K562 (cell line): ENCODE results near the gene TTLL11. TPM values are rescaled to one million over a fixed set of nuclear protein-coding genes. Genes with fewer than 3 reads are reported as not detected.

Experiments used
- ATAC-seq: fragments of 200-7000 bp; cut with Tn5 transposase; 3 replicates; pipeline ENCODE4 v1.9.1; 2020; ENCODE audit warnings: moderate library complexity
- BruUV-seq: library from RNA; stranded (reverse); fragments of 400-500 nt; replicated peaks from 2 replicates; lab custom pipeline; 2021; lab: Mats Ljungman, UMichigan
- CTCF ChIA-PET: fragments of 300-600 bp; formaldehyde crosslinking; extraction: SDS; loops from one replicate; lab custom pipeline; 2021; ENCODE audit warnings: low intra/inter-chr PET ratio; lab: Yijun Ruan, JAX
- POLR2A ChIA-PET: fragments of 300-600, 350-650 bp; sonication (Branson Sonifier 250); formaldehyde crosslinking; extraction: SDS; loops from one replicate; lab custom pipeline; 2021; ENCODE audit warnings: antibody characterized with exemption, inconsistent platforms; lab: Yijun Ruan, JAX
- DNase-seq, 4 experiments: peaks; one replicate each; pipeline versions ENCODE4 v3.0.0 to v3.0.0-alpha.2; 2011 to 2018; ENCODE audit warnings: low spot score in 3 of 4, mixed read lengths in 3 of 4; ENCODE audit errors: extremely low read depth in 1 of 4
- FAIRE-seq: peaks from 2 replicates; lab custom pipeline; 2011; peaks lifted over from hg19 to GRCh38; lab: Jason Lieb, UNC
- H2AFZ ChIP-seq: 2 replicates; pipeline ENCODE4 v1.6.0; 2011; ENCODE audit warnings: low read depth, low read length, control low read depth, inconsistent platforms
- H3K27ac ChIP-seq: fragments of 200-600 bp; 3 replicates; pipeline ENCODE4 v1.8.0; 2011; ENCODE audit warnings: low read depth, mild to moderate bottlenecking, control low read depth, inconsistent platforms, low read length, moderate library complexity, mixed read lengths; ENCODE audit errors: extremely low read depth
- H3K27me3 ChIP-seq, 2 experiments: fragments of 300-600 bp in 1 of 2; 2 replicates in 1 of 2; 3 replicates in 1 of 2; pipeline versions ENCODE4 v1.6.0 to v1.8.0; 2011; ENCODE audit warnings: inconsistent platforms in 2 of 2, low read length in 2 of 2, mild to moderate bottlenecking in 1 of 2, mixed read lengths in 1 of 2, moderate library complexity in 1 of 2; ENCODE audit not compliant: control insufficient read depth in 2 of 2, insufficient read depth in 2 of 2
- H3K36me3 ChIP-seq: fragments of 300-600 bp; 3 replicates; pipeline ENCODE4 v1.8.0; 2011; ENCODE audit warnings: mild to moderate bottlenecking, low read length, inconsistent platforms; ENCODE audit not compliant: control insufficient read depth, insufficient read depth
- H3K4me1 ChIP-seq, 2 experiments: fragments of 200-600 bp in 1 of 2; replicated peaks in 1 of 2; 2 replicates in 1 of 2; 3 replicates in 1 of 2; pipeline versions ENCODE4 v1.5.1 to v1.8.0; 2011; ENCODE audit warnings: inconsistent platforms in 2 of 2, low read length in 2 of 2, mild to moderate bottlenecking in 1 of 2, mixed read lengths in 1 of 2, moderate library complexity in 1 of 2; ENCODE audit not compliant: control insufficient read depth in 2 of 2, insufficient read depth in 2 of 2
- H3K4me2 ChIP-seq: 2 replicates; pipeline ENCODE4 v1.6.1; 2011; ENCODE audit warnings: low read length, control low read depth, inconsistent platforms, mixed read lengths; ENCODE audit not compliant: insufficient read depth
- H3K4me3 ChIP-seq: fragments of 200-600 bp; sonication (generic), shearing (Covaris generic); 2 replicates; pipeline ENCODE4 v1.5.1; 2016; ENCODE audit warnings: control low read depth, inconsistent platforms
- H3K79me2 ChIP-seq: fragments of 200-600 bp; 3 replicates; pipeline ENCODE4 v1.8.0; 2011; ENCODE audit warnings: low read length, inconsistent platforms; ENCODE audit not compliant: control insufficient read depth, insufficient read depth
- H3K9ac ChIP-seq, 2 experiments: 2 replicates each; pipeline versions ENCODE4 v1.6.0 to v1.6.1; 2011; ENCODE audit warnings: low read depth in 2 of 2, low read length in 2 of 2, control low read depth in 1 of 2, inconsistent platforms in 1 of 2, mild to moderate bottlenecking in 1 of 2, mixed read lengths in 1 of 2; ENCODE audit not compliant: insufficient read depth in 1 of 2
- H3K9me1 ChIP-seq: one replicate; pipeline ENCODE4 v1.6.0; 2011; ENCODE audit warnings: inconsistent platforms, mild to moderate bottlenecking, low read length, moderate library complexity; ENCODE audit not compliant: control insufficient read depth, insufficient read depth
- H3K9me3 ChIP-seq: replicated peaks from 2 replicates; pipeline ENCODE4 v1.5.1; 2011; ENCODE audit warnings: low read depth, low read length, inconsistent platforms; ENCODE audit not compliant: control insufficient read depth, insufficient read depth
- H4K20me1 ChIP-seq: replicated peaks from 2 replicates; pipeline ENCODE4 v1.6.1; 2011; ENCODE audit warnings: low read length, inconsistent platforms, mixed read lengths; ENCODE audit not compliant: control insufficient read depth, insufficient read depth
- BHLHE40 ChIP-seq: IDR thresholded peaks from 2 replicates; pipeline ENCODE4 v1.6.1; 2011; ENCODE audit warnings: low read length, improper control_type of control experiment
- CAMTA2 ChIP-seq: fragments of 250-450 bp; sonication (Bioruptor Pico); conservative IDR thresholded peaks from 2 replicates; pipeline ENCODE4 v1.5.1; 2022
- EWSR1 ChIP-seq: fragments of 450-650 bp; IDR thresholded peaks from 2 replicates; pipeline ENCODE4 v1.6.1; 2018; ENCODE audit warnings: borderline replicate concordance, mild to moderate bottlenecking, low read depth, moderate library complexity; ENCODE audit not compliant: partially characterized antibody
- GABPB2 ChIP-seq: fragments of 250-450 bp; sonication (Bioruptor Pico); conservative IDR thresholded peaks from 2 replicates; pipeline ENCODE4 v1.5.1; 2021; ENCODE audit warnings: mild to moderate bottlenecking
- ILK ChIP-seq: fragments of 450-650 bp; IDR thresholded peaks from 2 replicates; pipeline ENCODE4 v1.6.1; 2016; ENCODE audit warnings: missing genetic modification characterization, low read depth, mild to moderate bottlenecking, missing compliant biosample characterization, moderate library complexity, borderline replicate concordance
- MEF2A ChIP-seq: IDR thresholded peaks from 2 replicates; pipeline ENCODE4 v1.6.1; 2011; ENCODE audit warnings: low read depth, mild to moderate bottlenecking, low read length, moderate library complexity; ENCODE audit not compliant: control insufficient read depth
- NEUROD1 ChIP-seq: fragments of 150-350 bp; IDR thresholded peaks from 2 replicates; pipeline ENCODE4 v1.6.1; 2014; ENCODE audit warnings: borderline replicate concordance, low read length, low read depth; ENCODE audit not compliant: partially characterized antibody
- NFIX ChIP-seq: fragments of 250-450 bp; sonication (Bioruptor Pico); IDR thresholded peaks from 2 replicates; pipeline ENCODE4 v1.4.0; 2020; ENCODE audit warnings: low read depth, mild to moderate bottlenecking, moderate library complexity
- NFRKB ChIP-seq: fragments of 450-650 bp; IDR thresholded peaks from 2 replicates; pipeline ENCODE4 v1.6.1; 2016; ENCODE audit warnings: low read depth
- XRCC5 ChIP-seq: fragments of 200-400 bp; formaldehyde crosslinking; IDR thresholded peaks from 2 replicates; pipeline ENCODE4 v1.6.1; 2017; ENCODE audit warnings: low read depth, mild to moderate bottlenecking, low read length
- ZNF133 ChIP-seq: fragments of 250-450 bp; sonication (Bioruptor Pico); IDR thresholded peaks from 2 replicates; pipeline ENCODE4 v1.4.0; 2020; ENCODE audit warnings: mild to moderate bottlenecking
- ZNF134 ChIP-seq: fragments of 250-450 bp; sonication (Bioruptor Pico); conservative IDR thresholded peaks from 2 replicates; pipeline ENCODE4 v1.4.0; 2020
- ZNF212 ChIP-seq: fragments of 450-650 bp; formaldehyde crosslinking; IDR thresholded peaks from 2 replicates; pipeline ENCODE4 v1.4.0; 2020; ENCODE audit warnings: mild to moderate bottlenecking
- ZNF232 ChIP-seq: sonication (generic); formaldehyde crosslinking; IDR thresholded peaks from 2 replicates; pipeline ENCODE4 v1.8.0; 2022; ENCODE audit warnings: mild to moderate bottlenecking, missing genetic modification reagents
- ZNF444 ChIP-seq: fragments of 250-450 bp; sonication (Bioruptor Pico); IDR thresholded peaks from 2 replicates; pipeline ENCODE4 v1.4.0; 2020; ENCODE audit warnings: mild to moderate bottlenecking, moderate library complexity
- WGBS: fragments of 100-300 bp; shearing (Covaris generic); methylation state at CpG from one replicate; pipeline ENCODE4 v1.1.6; 2016; ENCODE audit warnings: low coverage, mixed read lengths; ENCODE audit not compliant: insufficient coverage; ENCODE audit errors: missing lambda C conversion rate; 5-methylcytosine and 5-hydroxymethylcytosine counted together
- in situ Hi-C: fragments of 300-500 bp; cut with MboI; formaldehyde crosslinking; loops from 4 replicates; pipeline ENCODE4 v1.15.0; 2018; ENCODE audit warnings: inconsistent platforms, mixed read lengths
- intact Hi-C: fragments of 100-400 bp; cut with micrococcal nuclease; formaldehyde crosslinking; loops from 2 replicates; pipeline ENCODE4 v1.14.2; 2022
- polyA plus RNA-seq, 8 experiments: library from polyadenylated mRNA; depleted of rRNA in 4 of 8; stranded (reverse) in 5 of 8; unstranded in 3 of 8; fragments of >200 nt; fragmentation: Nextera tagmentation in 2 of 8; fragmentation: Illumina TruSeq in 1 of 8; extraction: Ambion mirVana in 2 of 8; extraction: Trizol in 1 of 8; gene quantifications; 2 replicates each; pipeline versions ENCODE4 v1.2.1 to v1.2.3, GENCODE V29; 2011 to 2014; ENCODE audit warnings: inconsistent platforms in 1 of 8, missing spikeins in 1 of 8
- total RNA-seq, 7 experiments: library from RNA; depleted of rRNA in 6 of 7; stranded (reverse); fragments of >200 nt in 6 of 7; fragmentation: Illumina TruSeq in 2 of 7; extraction: Trizol in 2 of 7; gene quantifications; 2 replicates each; pipeline versions ENCODE4 v1.2.1 to v1.2.3, GENCODE V29; 2011 to 2021; ENCODE audit warnings: low replicate concordance in 1 of 7
- TF ChIP-seq, protein P1 (sequence below): fragments of 450-650 bp; IDR thresholded peaks from 2 replicates; pipeline ENCODE4 v1.6.1; 2014; ENCODE audit warnings: low read depth, mild to moderate bottlenecking, moderate library complexity, borderline replicate concordance
- TF ChIP-seq, protein P2 (sequence below), 2 experiments: fragments of 450-650 bp in 1 of 2; sonication (generic) in 1 of 2; formaldehyde crosslinking; conservative IDR thresholded peaks; 2 replicates each; pipeline versions ENCODE4 v1.4.0 to v1.8.1; 2020 to 2022; ENCODE audit warnings: mild to moderate bottlenecking in 1 of 2, missing genetic modification reagents in 1 of 2
- TF ChIP-seq, protein P3 (sequence below): IDR thresholded peaks from 2 replicates; pipeline ENCODE4 v1.6.1; 2014; ENCODE audit warnings: antibody characterized with exemption
- TF ChIP-seq, protein P4 (sequence below), 2 experiments: fragments of 450-650 bp; IDR thresholded peaks; 2 replicates each; pipeline ENCODE4 v1.6.1; 2016

Gene TTLL11
- total and polyA plus RNA-seq, 9 of the 15 experiments (the other 6 are each of a cell fraction or from before 2014, with no cell fraction given), result 0.83 to 4.4 (median 2.7) TPM

DNA sequence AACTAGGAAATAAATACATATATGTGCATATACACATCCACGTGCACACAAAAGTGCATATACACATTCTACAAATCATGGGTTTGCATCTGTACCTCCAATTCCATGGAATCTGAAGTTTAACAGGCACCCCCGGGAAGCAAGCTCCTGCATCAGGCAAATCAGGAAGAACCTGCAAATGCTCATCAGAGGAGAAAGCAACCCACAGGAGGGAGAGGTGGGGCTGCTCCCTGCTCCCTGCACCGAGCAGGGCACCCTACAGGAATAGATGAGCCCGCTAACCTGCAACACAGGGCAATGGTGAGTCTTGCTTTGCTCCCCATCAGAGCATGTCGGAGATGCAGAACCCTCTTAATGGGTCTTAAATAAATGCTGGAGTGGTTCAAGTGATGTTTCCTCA lies 290.4 kb downstream of the TTLL11 start (continued):
- TF ChIP-seq, protein P1, sequence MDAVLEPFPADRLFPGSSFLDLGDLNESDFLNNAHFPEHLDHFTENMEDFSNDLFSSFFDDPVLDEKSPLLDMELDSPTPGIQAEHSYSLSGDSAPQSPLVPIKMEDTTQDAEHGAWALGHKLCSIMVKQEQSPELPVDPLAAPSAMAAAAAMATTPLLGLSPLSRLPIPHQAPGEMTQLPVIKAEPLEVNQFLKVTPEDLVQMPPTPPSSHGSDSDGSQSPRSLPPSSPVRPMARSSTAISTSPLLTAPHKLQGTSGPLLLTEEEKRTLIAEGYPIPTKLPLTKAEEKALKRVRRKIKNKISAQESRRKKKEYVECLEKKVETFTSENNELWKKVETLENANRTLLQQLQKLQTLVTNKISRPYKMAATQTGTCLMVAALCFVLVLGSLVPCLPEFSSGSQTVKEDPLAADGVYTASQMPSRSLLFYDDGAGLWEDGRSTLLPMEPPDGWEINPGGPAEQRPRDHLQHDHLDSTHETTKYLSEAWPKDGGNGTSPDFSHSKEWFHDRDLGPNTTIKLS, result no peak
- TF ChIP-seq ZNF212 (CRISPR knock-in tag) (no peak), ILK (tag) (no peak), XRCC5 (no peak)
- TF ChIP-seq, protein P2, sequence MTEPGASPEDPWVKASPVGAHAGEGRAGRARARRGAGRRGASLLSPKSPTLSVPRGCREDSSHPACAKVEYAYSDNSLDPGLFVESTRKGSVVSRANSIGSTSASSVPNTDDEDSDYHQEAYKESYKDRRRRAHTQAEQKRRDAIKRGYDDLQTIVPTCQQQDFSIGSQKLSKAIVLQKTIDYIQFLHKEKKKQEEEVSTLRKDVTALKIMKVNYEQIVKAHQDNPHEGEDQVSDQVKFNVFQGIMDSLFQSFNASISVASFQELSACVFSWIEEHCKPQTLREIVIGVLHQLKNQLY (CRISPR knock-in tag; conservative IDR thresholded peaks at IDR 0.05), result no peak

DNA sequence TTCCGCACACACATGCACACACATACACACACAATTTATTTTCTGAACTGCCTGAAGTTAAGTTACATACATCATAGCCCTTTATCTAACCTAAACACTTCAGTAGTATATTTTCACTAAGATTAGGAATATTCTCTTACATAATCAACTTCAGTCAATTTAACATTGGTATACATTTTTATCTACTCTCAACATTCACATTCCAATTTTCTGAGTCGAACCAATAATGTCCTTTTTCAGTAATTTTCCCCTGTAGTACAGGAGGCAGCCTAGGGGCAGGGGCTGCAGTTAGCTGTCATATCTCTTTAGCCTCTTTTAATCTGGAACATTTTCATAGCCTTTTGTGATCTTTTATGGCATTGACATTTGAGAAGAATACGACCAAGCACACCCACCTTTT lies 291.5 kb downstream of the TTLL11 start:
- ATAC-seq, result no peak
- H3K4me3 ChIP-seq, result no peak overlapping the region
- intact Hi-C loops, result no loop called here
- no peak for DNase-seq
- no peaks in the 10 kb centered on the region for H3K9me3 ChIP-seq
- ChIA-PET POLR2A (no interaction called here), CTCF (no interaction called here)
- H3K4me2 ChIP-seq, result no peak overlapping the region
- no peak overlapping the region for H3K27ac ChIP-seq
- BruUV-seq, result no TSS peak
- H3K79me2 ChIP-seq, result no peaks in the 10 kb centered on the region
- in situ Hi-C loops, result no loop called here
- no peaks in the 10 kb centered on the region for H3K4me1 ChIP-seq
- H3K36me3 ChIP-seq, result no peaks in the 10 kb centered on the region
- H3K27me3 ChIP-seq, result peaks cover 12% of the 10 kb centered on the region in 2 experiments; a peak in 4 of 5 replicates
- no peaks in the 10 kb centered on the region for H3K9me1 ChIP-seq
- H4K20me1 ChIP-seq, result no peaks in the 10 kb centered on the region
- H2AFZ ChIP-seq, result no peak overlapping the region
- 0% methylated on average over 3 of the region's 3 CpGs for WGBS
- no peak for FAIRE-seq
- H3K9ac ChIP-seq, result no peak overlapping the region
- TF ChIP-seq ILK (tag), result no peak
- no peak for TF ChIP-seq ZNF232
- TF ChIP-seq, protein P3, sequence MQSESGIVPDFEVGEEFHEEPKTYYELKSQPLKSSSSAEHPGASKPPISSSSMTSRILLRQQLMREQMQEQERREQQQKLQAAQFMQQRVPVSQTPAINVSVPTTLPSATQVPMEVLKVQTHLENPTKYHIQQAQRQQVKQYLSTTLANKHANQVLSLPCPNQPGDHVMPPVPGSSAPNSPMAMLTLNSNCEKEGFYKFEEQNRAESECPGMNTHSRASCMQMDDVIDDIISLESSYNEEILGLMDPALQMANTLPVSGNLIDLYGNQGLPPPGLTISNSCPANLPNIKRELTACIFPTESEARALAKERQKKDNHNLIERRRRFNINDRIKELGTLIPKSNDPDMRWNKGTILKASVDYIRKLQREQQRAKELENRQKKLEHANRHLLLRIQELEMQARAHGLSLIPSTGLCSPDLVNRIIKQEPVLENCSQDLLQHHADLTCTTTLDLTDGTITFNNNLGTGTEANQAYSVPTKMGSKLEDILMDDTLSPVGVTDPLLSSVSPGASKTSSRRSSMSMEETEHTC, result no peak
- TF ChIP-seq NFRKB, result no peak
- TF ChIP-seq NEUROD1, result no peak
- no peak for TF ChIP-seq NFIX
- TF ChIP-seq GABPB2 (CRISPR knock-in tag), result no peak
- no peak for TF ChIP-seq CAMTA2 (CRISPR knock-in tag)
- no peak for TF ChIP-seq EWSR1
- TF ChIP-seq, protein P4, sequence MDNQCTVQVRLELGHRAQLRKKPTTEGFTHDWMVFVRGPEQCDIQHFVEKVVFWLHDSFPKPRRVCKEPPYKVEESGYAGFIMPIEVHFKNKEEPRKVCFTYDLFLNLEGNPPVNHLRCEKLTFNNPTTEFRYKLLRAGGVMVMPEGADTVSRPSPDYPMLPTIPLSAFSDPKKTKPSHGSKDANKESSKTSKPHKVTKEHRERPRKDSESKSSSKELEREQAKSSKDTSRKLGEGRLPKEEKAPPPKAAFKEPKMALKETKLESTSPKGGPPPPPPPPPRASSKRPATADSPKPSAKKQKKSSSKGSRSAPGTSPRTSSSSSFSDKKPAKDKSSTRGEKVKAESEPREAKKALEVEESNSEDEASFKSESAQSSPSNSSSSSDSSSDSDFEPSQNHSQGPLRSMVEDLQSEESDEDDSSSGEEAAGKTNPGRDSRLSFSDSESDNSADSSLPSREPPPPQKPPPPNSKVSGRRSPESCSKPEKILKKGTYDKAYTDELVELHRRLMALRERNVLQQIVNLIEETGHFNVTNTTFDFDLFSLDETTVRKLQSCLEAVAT (IDR thresholded peaks at IDR 0.05), result no peak
- no peak for TF ChIP-seq ZNF133 (CRISPR knock-in tag)
- no peak for TF ChIP-seq ZNF444
- TF ChIP-seq BHLHE40, result no peak
- no peak for TF ChIP-seq ZNF134 (CRISPR knock-in tag)
- no peak for TF ChIP-seq MEF2A
